Nephron (organoid): Measurements from ENCODE around the gene MYBL2.
"Not testable (repeated sequence)": the region's sequence is repeated elsewhere in the genome, so short reads cannot be mapped to it uniquely, and the experiment has no call there.

Source experiments
- H3K27ac Mint-ChIP-seq, 3 experiments: 2 replicates each; pipeline ENCODE4 v1.8.0; 2020; ENCODE audit warnings: mixed read lengths in 3 of 3, mild to moderate bottlenecking in 2 of 3, moderate library complexity in 1 of 3
- H3K27me3 Mint-ChIP-seq: 2 replicates; pipeline ENCODE4 v1.8.0; 2021; ENCODE audit warnings: low read depth, mild to moderate bottlenecking, moderate library complexity, mixed read lengths
- H3K36me3 Mint-ChIP-seq: 2 replicates; pipeline ENCODE4 v1.8.0; 2020; ENCODE audit warnings: low read depth, mixed read lengths
- H3K4me1 Mint-ChIP-seq: 2 replicates; pipeline ENCODE4 v1.8.0; 2020; ENCODE audit warnings: mixed read lengths
- H3K4me3 Mint-ChIP-seq, 3 experiments: 2 replicates each; pipeline ENCODE4 v1.8.0; 2020; ENCODE audit warnings: mild to moderate bottlenecking in 3 of 3, mixed read lengths in 3 of 3, moderate library complexity in 2 of 3
- H3K9me3 Mint-ChIP-seq: 2 replicates; pipeline ENCODE4 v1.8.0; 2020; ENCODE audit warnings: mixed read lengths
- TF ChIP-seq, protein P1 (sequence below), 3 experiments: fragments of 200-600 bp; sonication (generic); IDR thresholded peaks; one replicate each; pipeline ENCODE4 v1.5.0; 2021; ENCODE audit warnings: antibody characterized with exemption in 3 of 3; ENCODE audit not compliant: unreplicated experiment in 3 of 3

MYBL2 gene

DNA sequence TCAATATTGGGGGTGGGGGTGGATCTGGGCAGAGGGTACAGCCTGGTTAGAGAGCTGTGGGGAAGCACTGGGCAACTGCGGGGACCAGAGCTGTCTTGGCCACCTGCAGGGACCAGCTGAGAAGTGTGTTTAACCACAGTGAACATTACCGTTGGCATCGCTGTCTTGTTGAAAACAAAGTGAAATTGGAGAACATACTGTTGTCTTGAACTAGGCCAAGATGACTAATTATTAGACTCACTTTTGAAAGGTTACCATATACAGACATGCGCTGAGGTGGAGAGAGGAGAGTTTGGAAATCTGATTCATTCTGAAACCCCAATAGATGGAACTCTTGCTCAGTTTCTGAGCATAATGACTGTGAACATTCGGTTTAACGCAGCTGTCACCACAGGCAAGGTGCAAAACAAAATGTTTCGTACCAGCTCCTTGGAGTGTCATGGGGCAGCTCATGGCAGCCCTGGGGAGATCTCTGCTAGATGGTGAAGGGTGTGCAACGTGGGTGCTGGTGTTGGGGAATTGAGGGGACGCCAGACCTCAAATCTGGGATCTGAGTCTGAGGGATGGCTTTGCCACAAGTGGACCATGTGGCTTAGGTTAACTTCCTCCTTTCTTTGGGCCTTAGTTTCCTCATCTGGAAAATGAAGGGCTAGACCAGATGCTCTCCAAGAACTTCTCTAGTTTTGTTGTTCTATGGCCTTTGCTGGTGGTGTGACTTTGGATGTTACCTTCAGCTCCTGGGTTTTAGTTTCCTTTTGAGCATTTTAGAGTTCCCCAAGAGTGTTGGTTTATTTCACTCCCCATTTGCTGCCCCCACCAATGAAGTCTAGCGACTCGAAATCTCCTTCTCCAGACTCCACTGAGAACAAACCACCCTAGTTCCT lies 84.5 kb downstream of the MYBL2 start:
- Mint-ChIP-seq H3K9me3 (no peaks in the 10 kb centered on the region), H3K4me3 (no peak overlapping the region), H3K36me3 (no peaks in the 10 kb centered on the region), H3K27ac (no peak overlapping the region), H3K27me3 (peaks cover 38% of the 10 kb centered on the region), H3K4me1 (no peaks in the 10 kb centered on the region)
- TF ChIP-seq, protein P1, sequence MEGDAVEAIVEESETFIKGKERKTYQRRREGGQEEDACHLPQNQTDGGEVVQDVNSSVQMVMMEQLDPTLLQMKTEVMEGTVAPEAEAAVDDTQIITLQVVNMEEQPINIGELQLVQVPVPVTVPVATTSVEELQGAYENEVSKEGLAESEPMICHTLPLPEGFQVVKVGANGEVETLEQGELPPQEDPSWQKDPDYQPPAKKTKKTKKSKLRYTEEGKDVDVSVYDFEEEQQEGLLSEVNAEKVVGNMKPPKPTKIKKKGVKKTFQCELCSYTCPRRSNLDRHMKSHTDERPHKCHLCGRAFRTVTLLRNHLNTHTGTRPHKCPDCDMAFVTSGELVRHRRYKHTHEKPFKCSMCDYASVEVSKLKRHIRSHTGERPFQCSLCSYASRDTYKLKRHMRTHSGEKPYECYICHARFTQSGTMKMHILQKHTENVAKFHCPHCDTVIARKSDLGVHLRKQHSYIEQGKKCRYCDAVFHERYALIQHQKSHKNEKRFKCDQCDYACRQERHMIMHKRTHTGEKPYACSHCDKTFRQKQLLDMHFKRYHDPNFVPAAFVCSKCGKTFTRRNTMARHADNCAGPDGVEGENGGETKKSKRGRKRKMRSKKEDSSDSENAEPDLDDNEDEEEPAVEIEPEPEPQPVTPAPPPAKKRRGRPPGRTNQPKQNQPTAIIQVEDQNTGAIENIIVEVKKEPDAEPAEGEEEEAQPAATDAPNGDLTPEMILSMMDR (IDR thresholded peaks at IDR 0.05; ENCODE audit: unreplicated experiment in 3 of 3): no peak

DNA sequence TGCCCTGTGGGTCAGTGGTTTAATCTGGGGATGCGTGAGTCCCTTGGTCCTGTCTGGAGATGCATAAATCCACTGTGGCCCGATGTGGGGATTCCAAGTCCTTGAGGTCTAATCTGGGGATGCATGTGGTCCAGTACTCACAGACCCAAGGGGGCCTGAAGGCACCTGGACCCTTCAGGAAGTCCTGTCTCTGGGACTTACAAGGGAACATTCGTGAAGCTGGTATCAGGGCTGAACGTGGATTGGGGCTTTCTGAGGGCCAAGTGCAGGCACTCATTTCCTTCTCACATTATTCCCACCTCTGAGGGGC lies 85.1 kb downstream of the MYBL2 start:
- TF ChIP-seq, protein P1 (IDR thresholded peaks at IDR 0.05; ENCODE audit: unreplicated experiment in 3 of 3): no peak

DNA sequence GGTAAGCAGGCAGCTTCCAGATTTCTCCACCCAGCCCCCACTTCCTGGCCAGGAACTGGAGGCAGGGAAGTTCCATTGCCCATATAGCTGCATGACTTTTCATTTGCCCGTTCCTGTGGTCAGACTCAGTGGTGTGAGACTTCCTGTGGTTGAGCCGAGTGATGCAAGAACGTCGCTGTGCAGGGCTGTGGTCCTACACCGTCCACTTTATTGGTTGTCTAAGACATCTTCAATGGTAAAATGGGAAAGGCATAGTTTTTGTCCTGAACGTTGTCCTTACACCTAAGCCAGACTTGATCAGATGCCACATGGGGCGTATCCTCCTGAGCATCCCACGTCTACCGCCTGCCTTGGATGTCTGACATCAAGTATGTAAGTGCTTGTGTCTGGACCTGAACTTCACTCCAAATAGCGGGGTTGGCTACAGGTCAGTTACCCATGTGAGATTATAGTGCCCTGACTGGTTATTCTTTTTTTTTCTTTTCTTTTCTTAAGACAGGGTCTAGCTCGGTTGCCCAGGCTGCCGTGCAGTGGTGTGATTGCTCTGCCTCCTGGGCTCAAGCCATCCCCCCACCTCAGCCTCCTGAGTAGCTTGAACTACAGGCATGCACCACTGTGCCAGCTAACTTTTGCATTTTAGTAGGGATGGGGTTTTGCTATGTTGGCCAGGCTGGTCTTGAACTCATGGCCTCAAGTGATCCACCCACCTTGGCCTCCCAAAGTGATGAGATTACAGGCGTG lies 85.8 kb downstream of the MYBL2 start:
- H3K4me3 Mint-ChIP-seq: no peak overlapping the region
- H3K9me3 Mint-ChIP-seq: no peaks in the 10 kb centered on the region
- peaks cover 39% of the 10 kb centered on the region for H3K27me3 Mint-ChIP-seq
- no peaks in the 10 kb centered on the region for H3K4me1 Mint-ChIP-seq
- TF ChIP-seq, protein P1 (IDR thresholded peaks at IDR 0.05; ENCODE audit: unreplicated experiment in 3 of 3): no peak
- H3K27ac Mint-ChIP-seq: no peak overlapping the region
- H3K36me3 Mint-ChIP-seq: no peaks in the 10 kb centered on the region

More for the DNA sequence above, 85.1 kb downstream of the MYBL2 start:
- no peaks in the 10 kb centered on the region for H3K9me3 Mint-ChIP-seq
- peaks cover 38% of the 10 kb centered on the region for H3K27me3 Mint-ChIP-seq
- H3K36me3 Mint-ChIP-seq: no peaks in the 10 kb centered on the region
- H3K27ac Mint-ChIP-seq: no peak overlapping the region
- no peak overlapping the region for H3K4me3 Mint-ChIP-seq
- H3K4me1 Mint-ChIP-seq: no peaks in the 10 kb centered on the region

DNA sequence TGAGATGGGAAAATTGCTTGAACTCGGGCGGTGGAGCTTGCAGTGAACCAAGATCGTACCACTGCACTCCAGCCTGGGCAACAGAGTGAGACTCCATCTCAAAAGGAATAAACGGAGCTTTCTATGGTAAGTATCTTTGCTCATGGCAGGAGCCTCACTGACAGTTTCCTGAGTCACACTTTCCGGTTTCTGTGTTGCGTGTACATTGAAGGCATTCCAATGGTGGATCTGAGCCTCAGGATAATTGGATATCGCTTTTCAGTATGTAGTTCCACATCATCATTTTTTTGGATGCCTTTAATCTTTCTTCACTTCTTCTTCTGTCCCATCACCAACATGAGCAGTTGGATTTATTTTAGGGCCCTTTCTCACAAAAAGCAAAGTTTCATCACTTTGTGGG lies 88.5 kb downstream of the MYBL2 start:
- Mint-ChIP-seq H3K27ac (no peak overlapping the region), H3K4me3 (no peak overlapping the region), H3K9me3 (no peaks in the 10 kb centered on the region), H3K36me3 (no peaks in the 10 kb centered on the region), H3K4me1 (no peaks in the 10 kb centered on the region), H3K27me3 (peaks cover 48% of the 10 kb centered on the region)
- TF ChIP-seq, protein P1 (IDR thresholded peaks at IDR 0.05; ENCODE audit: unreplicated experiment in 3 of 3): no peak

DNA sequence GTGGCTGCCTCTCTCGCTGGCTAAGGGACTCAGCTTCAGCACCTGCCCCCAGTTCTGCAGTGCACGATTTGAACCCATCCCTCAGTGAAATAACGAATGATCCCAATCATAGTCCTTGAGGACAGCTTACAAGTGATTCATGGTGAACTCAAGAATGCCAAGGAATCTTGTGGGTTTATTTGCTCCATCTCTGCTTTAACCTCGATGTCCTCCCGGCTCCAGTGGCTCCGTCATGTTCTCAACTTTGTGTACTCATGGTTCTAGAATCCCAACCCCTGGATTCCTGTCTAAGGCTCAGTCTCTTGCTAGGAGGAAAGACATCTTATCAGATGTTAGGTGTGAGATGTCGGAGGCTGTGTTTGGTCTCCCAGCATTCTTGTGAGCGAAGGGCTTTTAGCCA lies 88.9 kb downstream of the MYBL2 start:
- TF ChIP-seq, protein P1 (IDR thresholded peaks at IDR 0.05; ENCODE audit: unreplicated experiment in 3 of 3): no peak
- Mint-ChIP-seq H3K27ac (no peak overlapping the region), H3K36me3 (no peaks in the 10 kb centered on the region), H3K4me3 (no peak overlapping the region), H3K9me3 (no peaks in the 10 kb centered on the region), H3K27me3 (peaks cover 44% of the 10 kb centered on the region), H3K4me1 (no peaks in the 10 kb centered on the region)

DNA sequence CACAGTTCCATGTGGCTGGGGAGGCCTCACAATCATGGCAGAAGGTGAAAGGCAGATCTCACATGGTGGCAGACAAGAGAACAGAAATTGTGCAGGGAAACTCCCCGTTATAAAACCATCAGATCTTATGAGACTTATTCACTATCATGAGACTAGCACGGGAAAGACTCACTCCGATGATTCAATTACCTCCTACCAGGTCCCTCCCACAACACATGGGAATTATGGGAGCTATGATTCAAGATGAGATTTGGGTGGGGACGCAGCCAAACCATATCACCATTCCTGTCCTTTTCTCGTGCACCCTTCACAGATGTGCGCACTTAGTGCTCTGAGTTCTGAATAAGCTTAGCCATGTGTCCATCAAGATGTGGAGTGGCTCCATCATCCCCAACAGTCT lies 91.0 kb downstream of the MYBL2 start:
- peaks cover 36% of the 10 kb centered on the region for H3K27me3 Mint-ChIP-seq
- not testable (repeated sequence) for H3K4me3 Mint-ChIP-seq, H3K27ac Mint-ChIP-seq, H3K4me1 Mint-ChIP-seq, H3K9me3 Mint-ChIP-seq, H3K36me3 Mint-ChIP-seq
